ENCODE results near the gene ZNF155.
"Not testable (repeated sequence)": the region's sequence is repeated elsewhere in the genome, so short reads cannot be mapped to it uniquely, and the experiment has no call there.

Gene ZNF155

GRCh38 chr19:43983912-43984686 lies at the start of gene ZNF155:
Gene ZNF155 (plus strand): TSS chr19:43984188. CDS start chr19:43988544, 4,356 bp downstream.
- DNase-seq (ENCODE audit: low read depth in 3 of 3, low spot score in 1 of 3), result peak in 2 of 3 donors; percentile 28 to 44

GRCh38 chr19:43934985-43935708 lies 48.8 kb upstream of the ZNF155 start, which contains the start of gene ZNF45:
Gene ZNF45 (minus strand): TSS chr19:43935282. CDS start chr19:43922185, 13,097 bp downstream.
- DNase-seq (ENCODE audit: low read depth in 3 of 3, low spot score in 1 of 3), result peak; percentile 58 to 75 (median 67)

DNA sequence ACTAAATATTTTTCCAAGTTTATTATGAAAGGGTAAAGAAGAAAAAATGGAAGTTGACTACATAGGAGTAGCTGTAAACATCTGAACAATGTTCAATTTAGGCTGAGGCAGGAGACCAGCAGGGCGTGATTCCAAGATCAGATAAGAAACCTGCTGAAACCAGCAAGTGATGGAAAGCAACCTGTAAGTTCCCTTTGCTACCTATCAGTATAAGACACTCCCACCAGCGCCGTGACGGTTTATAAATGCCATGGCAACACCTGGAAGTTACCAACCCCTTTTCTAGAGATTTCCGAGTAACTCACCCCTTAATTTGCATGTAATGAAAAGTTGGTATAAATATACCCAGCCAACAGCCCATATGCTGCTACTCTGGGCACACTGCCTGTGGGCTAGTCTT lies 47.8 kb upstream of the ZNF155 start:
- no peak for DNase-seq (ENCODE audit: low read depth in 3 of 3, low spot score in 1 of 3)

DNA sequence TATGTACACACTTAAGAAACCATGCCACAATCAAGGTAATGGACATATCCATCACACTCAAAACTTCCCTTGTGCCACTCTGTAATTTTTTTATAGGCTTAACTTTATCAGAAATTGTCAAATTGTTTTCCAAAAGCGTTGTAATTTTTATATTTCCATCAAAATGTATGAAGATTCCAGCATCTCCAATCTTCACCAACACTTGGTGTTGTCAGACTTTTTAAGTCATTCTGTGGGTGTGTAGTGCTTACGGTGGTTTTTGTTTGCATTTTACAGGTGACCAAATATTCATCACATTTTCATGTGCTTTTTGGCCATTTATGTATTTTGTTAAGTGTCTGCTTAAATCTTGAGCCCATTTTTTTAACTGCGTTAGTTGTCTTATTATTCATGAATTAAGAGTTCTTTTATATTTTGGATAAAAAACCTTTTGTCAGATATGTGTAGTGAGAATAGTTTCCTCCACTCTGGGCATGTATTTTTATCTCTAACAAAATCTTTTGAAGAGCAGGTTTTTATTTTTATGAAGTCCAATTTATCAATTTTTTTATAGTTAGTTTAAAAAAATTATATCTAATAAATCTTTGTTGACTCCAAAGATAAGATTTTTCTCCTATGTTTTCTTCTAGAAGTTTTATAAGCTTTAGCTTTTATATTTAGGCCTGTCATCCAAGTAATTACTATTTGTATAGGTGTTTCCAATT lies 44.3 kb upstream of the ZNF155 start:
- DNase-seq (ENCODE audit: low read depth in 3 of 3, low spot score in 1 of 3), result no peak

GRCh38 chr19:43940719-43941118 lies 43.3 kb upstream of the ZNF155 start:
- DNase-seq (ENCODE audit: low read depth in 3 of 3, low spot score in 1 of 3), result no peak

DNA sequence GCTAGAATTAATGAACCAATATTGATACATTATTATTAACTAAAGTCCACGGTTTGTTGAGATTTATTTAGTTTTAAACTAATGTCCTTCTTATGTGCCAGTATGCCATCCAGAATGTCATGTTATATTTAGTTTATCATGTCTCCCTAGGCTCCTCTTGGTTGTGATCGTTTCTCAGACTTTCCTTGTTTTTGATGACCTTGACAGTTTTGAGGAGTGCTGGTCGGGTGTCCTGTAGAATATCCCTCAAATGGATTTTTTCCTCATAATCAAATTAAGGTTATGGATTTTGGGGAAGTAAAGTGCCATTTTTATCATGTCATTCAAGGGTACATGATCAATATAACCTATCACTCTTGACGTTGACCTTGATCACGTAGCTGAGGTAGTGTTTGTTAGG lies 42.8 kb upstream of the ZNF155 start:
- DNase-seq (ENCODE audit: low read depth in 3 of 3, low spot score in 1 of 3), result no peak

DNA sequence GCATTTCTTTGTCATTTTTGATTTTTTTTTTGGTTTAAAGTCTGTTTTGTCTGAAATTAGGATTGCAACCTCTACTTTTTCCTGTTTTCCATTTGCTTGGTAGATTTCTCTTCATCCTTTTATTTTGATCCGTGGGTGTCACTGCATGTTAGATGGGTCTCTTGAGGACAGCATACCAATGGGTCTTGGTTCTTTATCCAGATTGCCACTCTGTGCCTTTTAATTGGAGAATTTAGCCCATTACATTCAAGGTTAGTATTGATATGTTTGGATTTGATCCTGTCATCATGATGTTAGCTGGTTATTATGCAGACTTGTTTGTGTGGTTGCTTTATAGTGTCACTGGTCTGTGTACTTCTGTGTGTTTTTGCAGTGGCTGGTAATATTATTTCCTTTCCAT lies 36.6 kb upstream of the ZNF155 start:
- DNase-seq (ENCODE audit: low read depth in 3 of 3, low spot score in 1 of 3), result not testable (repeated sequence)

DNA sequence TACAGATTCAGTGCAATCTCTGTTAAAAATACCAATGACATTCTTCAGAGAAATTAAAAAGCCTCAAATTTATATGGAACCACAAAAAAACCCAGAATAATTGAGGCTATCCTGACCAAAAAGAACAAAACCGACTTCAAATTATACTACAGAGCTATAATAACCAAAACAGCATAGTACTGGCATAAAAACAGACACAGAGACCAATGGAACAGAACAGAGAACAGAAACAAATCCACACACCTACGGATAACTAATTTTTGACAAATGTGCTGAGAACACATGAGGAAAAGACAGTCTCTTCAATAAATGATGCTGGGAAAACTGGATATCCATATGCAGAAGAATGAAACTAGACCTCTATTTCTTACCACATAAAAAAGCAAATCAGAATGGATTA lies 34.2 kb upstream of the ZNF155 start:
- DNase-seq (ENCODE audit: low read depth in 3 of 3, low spot score in 1 of 3), result not testable (repeated sequence)

GRCh38 chr19:43950834-43951645 lies 32.9 kb upstream of the ZNF155 start, which contains the start of gene ZNF221:
Gene ZNF221 (plus strand): TSS chr19:43951228. CDS start chr19:43962727, 11,499 bp downstream.
- peak; percentile 5 to 25 (median 9) for DNase-seq (ENCODE audit: low read depth in 3 of 3, low spot score in 1 of 3)

DNA sequence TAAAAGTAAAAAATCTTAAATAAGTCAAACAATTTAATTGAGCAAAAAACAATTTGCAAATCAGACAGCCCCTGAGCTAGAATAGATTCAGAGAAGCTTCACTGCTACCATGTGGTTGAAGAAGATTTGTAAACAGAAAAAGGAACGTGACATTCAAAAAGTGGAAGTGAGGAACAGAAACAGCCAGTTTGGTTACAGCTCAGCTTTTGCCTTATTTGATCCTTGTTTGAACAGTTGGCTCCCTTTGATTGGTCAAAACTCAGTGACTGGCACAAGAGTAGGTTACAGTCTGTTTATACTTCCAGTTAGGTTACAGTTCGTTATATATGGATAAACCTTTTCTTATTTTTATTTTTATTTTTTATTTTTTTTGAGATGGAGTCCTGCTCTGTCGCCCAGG lies 27.2 kb upstream of the ZNF155 start:
- no peak for DNase-seq (ENCODE audit: low read depth in 3 of 3, low spot score in 1 of 3)

DNA sequence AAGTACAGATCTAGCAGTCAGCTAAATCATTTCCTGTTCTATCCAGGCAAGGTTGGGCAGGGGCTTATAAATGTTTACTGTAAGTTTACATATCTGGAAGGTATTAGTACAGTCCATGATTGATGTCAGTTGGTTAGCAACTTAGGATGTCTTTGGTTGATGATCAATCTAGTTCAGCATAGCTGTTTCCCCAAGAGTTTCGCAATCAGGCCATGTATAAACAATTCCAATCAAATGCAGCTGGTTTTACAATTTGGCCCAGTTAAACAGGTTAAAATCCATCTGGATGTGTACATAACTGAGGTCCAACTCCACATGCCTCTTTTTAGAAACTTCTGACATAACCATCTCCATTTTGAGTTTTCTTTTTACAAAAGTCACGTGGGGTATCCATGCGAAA lies 26.1 kb upstream of the ZNF155 start:
- DNase-seq (ENCODE audit: low read depth in 3 of 3, low spot score in 1 of 3), result no peak

- DNase-seq (ENCODE audit: low read depth in 3 of 3, low spot score in 1 of 3), result no peak
Measured at GRCh38 chr19:43960411-43960810, 23.6 kb upstream of the ZNF155 start.

DNA sequence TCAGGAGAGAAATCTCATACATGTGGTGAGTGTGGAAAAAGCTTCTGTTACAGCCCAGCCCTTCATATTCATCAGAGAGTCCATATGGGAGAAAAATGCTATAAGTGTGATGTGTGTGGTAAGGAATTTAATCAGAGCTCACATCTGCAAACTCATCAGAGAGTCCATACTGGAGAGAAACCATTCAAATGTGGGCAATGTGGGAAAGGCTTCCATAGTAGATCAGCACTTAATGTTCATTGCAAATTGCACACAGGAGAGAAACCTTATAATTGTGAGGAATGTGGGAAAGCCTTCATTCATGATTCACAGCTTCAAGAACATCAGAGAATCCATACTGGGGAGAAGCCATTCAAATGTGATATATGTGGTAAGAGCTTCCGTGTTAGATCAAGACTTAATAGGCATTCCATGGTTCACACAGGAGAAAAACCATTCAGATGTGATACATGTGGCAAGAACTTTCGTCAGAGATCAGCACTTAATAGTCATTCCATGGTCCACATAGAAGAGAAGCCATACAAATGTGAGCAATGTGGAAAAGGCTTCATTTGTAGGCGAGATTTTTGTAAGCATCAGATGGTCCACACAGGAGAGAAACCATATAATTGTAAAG lies 17.8 kb upstream of the ZNF155 start:
- no peak for DNase-seq (ENCODE audit: low read depth in 3 of 3, low spot score in 1 of 3)

DNA sequence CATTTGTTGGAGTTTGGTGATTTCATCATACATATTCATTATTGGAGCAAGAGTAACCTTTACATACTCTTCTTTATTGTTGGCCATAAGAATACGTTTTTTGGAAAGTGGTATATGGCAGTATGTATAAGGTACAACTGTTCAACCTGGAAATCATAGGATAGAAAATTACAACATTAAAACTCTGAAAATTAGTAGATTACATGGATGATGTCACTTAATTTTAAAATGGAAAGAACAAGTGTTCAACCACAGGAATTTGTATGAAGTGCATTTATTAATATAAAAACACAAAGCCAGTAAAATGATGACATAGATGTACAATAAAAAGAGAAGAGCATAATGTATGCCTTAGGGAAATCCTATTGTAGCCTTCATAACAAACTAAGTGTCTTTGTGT lies 7.3 kb upstream of the ZNF155 start:
- no peak for DNase-seq (ENCODE audit: low read depth in 3 of 3, low spot score in 1 of 3)

DNA sequence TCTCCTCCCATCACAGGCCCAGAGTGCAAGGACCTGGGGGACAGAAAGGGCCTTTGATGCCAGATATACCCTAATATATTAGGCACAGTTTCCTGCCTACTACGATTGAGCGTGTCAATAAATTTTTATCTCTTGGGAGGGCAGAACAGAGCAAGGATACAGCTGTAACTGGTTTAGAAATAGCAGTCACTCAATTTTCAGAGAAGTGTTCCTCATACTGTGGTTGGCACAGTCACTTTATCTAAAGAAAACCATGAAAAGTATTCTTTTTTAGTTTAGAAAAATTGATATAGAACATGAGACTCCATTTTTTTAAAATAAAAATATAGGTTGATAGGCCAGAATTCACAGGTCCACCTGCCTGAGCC lies 460 bp upstream of the ZNF155 start:
- no peak for DNase-seq (ENCODE audit: low read depth in 3 of 3, low spot score in 1 of 3)

DNA sequence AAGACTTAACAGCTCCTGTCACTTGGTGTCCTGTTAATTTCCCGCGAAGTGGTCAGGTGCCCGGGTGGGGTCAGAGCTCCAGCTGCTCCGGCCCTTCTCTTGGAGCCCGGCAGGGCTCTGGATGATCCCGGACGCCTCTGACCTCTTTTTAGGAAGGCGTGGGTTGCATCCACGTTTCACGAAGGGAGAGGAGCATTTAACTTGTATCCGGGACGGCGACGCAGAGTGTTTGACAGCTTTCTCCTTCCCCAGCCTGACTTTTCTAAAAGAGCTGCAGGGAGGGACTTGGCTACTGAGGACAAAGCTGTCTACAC lies 656 bp downstream of the ZNF155 start:
- DNase-seq (ENCODE audit: low read depth in 3 of 3, low spot score in 1 of 3), result no peak

GRCh38 chr19:43997631-43998290 lies 13.8 kb downstream of the ZNF155 start:
- no peak for DNase-seq (ENCODE audit: low read depth in 3 of 3, low spot score in 1 of 3)

DNA sequence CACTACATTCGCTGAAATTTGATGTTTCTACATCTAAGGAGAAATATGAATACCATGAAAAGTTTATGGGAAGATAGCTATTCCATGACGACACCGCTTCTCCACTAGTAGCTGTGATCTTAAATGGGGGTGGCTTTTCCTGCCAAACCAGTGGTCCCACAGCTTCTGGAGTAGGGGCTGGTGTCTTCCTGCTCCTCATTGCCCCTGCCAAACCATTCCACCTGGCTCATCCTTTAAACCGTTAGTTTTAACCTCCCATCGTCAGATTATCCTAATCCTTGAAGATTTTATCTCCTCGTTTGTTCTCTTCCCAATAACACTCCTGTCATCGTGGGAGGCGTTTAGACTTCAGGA lies 18.2 kb downstream of the ZNF155 start:
- DNase-seq (ENCODE audit: low read depth in 3 of 3, low spot score in 1 of 3), result no peak

DNA sequence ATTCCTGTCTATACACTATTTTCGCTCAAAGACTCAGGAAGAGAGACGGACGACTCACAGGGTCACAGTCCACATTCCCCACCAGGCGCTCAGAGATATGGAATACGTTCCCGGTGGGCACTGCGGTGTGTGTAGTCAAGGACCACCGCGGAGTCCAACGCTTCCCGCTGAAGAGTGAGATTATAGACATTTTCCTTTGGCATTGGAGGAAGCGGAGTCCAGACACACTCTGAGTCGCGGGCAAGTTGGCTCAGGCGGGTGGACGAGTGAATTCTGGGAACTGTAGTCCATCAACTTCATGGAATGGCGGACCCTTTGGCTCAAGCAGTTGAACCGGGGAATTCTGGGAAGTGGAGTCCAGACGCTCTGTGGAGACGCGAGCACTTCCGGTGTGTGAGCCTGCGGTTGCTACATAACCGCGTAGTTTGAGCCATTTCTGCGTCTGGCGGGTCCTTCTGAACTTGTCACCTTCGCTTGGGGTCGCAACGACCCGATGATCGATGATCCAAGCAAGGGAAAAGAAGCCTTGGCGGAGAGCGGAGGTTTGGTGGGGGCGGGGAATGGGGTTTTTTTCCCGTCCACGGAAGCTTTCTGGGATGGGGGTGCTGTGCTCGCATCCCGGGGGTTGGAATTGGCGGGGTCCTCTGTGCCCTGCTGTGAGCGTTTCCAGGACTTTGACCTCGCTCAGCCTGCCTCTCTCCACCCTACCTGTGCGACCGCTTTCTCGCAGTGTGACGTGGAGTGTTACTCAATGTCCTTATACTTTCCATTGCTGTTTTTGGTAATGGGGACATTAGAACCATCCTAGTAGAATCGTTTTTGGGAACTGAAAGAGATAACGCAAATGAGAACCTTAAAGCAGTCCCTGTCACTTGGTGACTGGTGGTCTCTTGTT lies 18.8 kb downstream of the ZNF155 start, which contains the start of gene ZNF230:
Gene ZNF230, plus strand, starts transcription at position 392 of the 895 bp plus-strand sequence. CDS start 4,122 bp downstream, outside the sequence.
- DNase-seq (ENCODE audit: low read depth in 3 of 3, low spot score in 1 of 3), result peak; percentile 53 to 70 (median 64)
